GM23248 (cell line): ENCODE results near the gene SOD2.

ENCODE experiments used
- EZH2 ChIP-seq: fragments of 200-600 bp; sonication (generic); IDR thresholded peaks from 2 replicates; pipeline ENCODE4 v1.6.1; 2018; ENCODE audit warnings: antibody characterized with exemption, mild to moderate bottlenecking; ENCODE audit not compliant: insufficient read depth, poor library complexity, severe bottlenecking
- EZH2phosphoT487 ChIP-seq: fragments of 200-600 bp; sonication (generic); IDR thresholded peaks from 2 replicates; pipeline ENCODE4 v1.6.1; 2018; ENCODE audit warnings: antibody characterized with exemption, moderate library complexity, mild to moderate bottlenecking, low read depth; ENCODE audit not compliant: insufficient read depth

- TF ChIP-seq EZH2 (no peak), EZH2phosphoT487 (no peak)
Measured at GRCh38 chr6:159700970-159701369, 7.9 kb upstream of the SOD2 start.
